DOHH2 (cell line): ENCODE results near the gene RAI1.
"Not testable (repeated sequence)": the region's sequence is repeated elsewhere in the genome, so short reads cannot be mapped to it uniquely, and the experiment has no call there.

Experiments
- H3F3A ChIP-seq: fragments of 200-600 bp; sonication (generic), shearing (Covaris generic); 2 replicates; pipeline ENCODE4 v1.6.0; 2016; ENCODE audit warnings: antibody characterized with exemption, mild to moderate bottlenecking; ENCODE audit not compliant: control insufficient read depth, insufficient read depth
- H3K27ac ChIP-seq: fragments of 200-600 bp; sonication (generic); 2 replicates; pipeline ENCODE4 v1.5.1; 2014; ENCODE audit warnings: low read depth, mild to moderate bottlenecking, low read length, moderate library complexity
- H3K27me3 ChIP-seq: fragments of 200-600 bp; sonication (generic); 2 replicates; pipeline ENCODE4 v1.6.1; 2014; ENCODE audit warnings: mild to moderate bottlenecking, low read length, mixed read lengths; ENCODE audit not compliant: control insufficient read depth
- H3K36me3 ChIP-seq: fragments of 200-600 bp; sonication (generic); 2 replicates; pipeline ENCODE4 v1.6.1; 2014; ENCODE audit warnings: mild to moderate bottlenecking, low read length, moderate library complexity, mixed read lengths; ENCODE audit not compliant: control insufficient read depth
- H3K4me1 ChIP-seq: fragments of 200-600 bp; sonication (generic); 2 replicates; pipeline ENCODE4 v1.6.1; 2014; ENCODE audit warnings: mild to moderate bottlenecking, low read length, mixed read lengths; ENCODE audit not compliant: control insufficient read depth
- H3K4me2 ChIP-seq: fragments of 200-600 bp; sonication (generic); 2 replicates; pipeline ENCODE4 v1.6.0; 2014; ENCODE audit warnings: mild to moderate bottlenecking, low read length, moderate library complexity
- H3K4me3 ChIP-seq: fragments of 200-600 bp; sonication (generic); 2 replicates; pipeline ENCODE4 v1.5.1; 2014; ENCODE audit warnings: mild to moderate bottlenecking, low read length, mixed read lengths
- H3K79me2 ChIP-seq: fragments of 200-600 bp; sonication (generic); 2 replicates; pipeline ENCODE4 v1.6.1; 2014; ENCODE audit warnings: mild to moderate bottlenecking, low read length, mixed read lengths; ENCODE audit not compliant: control insufficient read depth
- H3K9me2 ChIP-seq: fragments of 200-600 bp; sonication (generic); replicated peaks from 2 replicates; pipeline ENCODE4 v1.6.1; 2014; ENCODE audit warnings: mild to moderate bottlenecking, low read length, mixed read lengths; ENCODE audit not compliant: control insufficient read depth
- H3K9me3 ChIP-seq: fragments of 200-600 bp; sonication (generic); 2 replicates; pipeline ENCODE4 v1.6.1; 2014; ENCODE audit warnings: antibody characterized with exemption, low read length, mixed read lengths; ENCODE audit not compliant: control insufficient read depth, insufficient read depth
- H4K20me1 ChIP-seq: fragments of 200-600 bp; sonication (generic); 2 replicates; pipeline ENCODE4 v1.6.0; 2014; ENCODE audit warnings: low read depth, mild to moderate bottlenecking, antibody characterized with exemption, low read length, moderate library complexity; ENCODE audit not compliant: control insufficient read depth, insufficient read depth
- EZH2phosphoT487 ChIP-seq: fragments of 200-600 bp; sonication (generic); IDR thresholded peaks from 2 replicates; pipeline ENCODE4 v1.6.1; 2017; ENCODE audit warnings: borderline replicate concordance, mild to moderate bottlenecking, antibody characterized with exemption, low read length, moderate library complexity, mixed read lengths
- TF ChIP-seq, protein P1 (sequence below): fragments of 200-600 bp; sonication (generic); IDR thresholded peaks from one replicate; pipeline ENCODE4 v1.5.1; 2014; ENCODE audit warnings: antibody characterized with exemption, mild to moderate bottlenecking, low read depth, low read length; ENCODE audit not compliant: poor library complexity, severe bottlenecking

The RAI1 gene

DNA sequence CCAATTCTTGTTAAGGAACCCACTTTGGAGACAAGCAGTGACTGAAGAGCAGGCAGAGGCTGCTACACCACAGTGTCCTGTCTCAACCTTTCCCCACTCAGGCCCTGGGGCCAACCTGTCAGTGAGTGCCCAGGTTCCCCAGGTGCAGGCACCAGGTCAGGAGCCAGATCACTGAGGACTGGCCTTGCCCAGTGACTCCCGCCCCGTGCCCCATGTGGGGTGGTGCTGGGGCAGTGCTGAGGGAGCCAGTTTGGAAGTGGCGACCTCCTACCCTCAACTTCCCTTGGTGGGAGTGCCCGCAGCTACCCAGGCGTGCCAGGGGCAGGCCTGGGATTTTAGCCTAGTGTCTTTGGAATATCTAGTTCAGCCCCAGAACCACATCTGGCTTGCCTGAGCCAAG lies 126.2 kb downstream of the RAI1 start:
- no peaks in the 10 kb centered on the region for H3K4me1 ChIP-seq
- no peak overlapping the region for H3K27ac ChIP-seq
- H3K27me3 ChIP-seq, result no peaks in the 10 kb centered on the region
- H3K9me3 ChIP-seq, result no peaks in the 10 kb centered on the region
- H4K20me1 ChIP-seq, result no peaks in the 10 kb centered on the region
- no peak overlapping the region for H3K4me3 ChIP-seq
- no peak for TF ChIP-seq EZH2phosphoT487
- TF ChIP-seq, protein P1, sequence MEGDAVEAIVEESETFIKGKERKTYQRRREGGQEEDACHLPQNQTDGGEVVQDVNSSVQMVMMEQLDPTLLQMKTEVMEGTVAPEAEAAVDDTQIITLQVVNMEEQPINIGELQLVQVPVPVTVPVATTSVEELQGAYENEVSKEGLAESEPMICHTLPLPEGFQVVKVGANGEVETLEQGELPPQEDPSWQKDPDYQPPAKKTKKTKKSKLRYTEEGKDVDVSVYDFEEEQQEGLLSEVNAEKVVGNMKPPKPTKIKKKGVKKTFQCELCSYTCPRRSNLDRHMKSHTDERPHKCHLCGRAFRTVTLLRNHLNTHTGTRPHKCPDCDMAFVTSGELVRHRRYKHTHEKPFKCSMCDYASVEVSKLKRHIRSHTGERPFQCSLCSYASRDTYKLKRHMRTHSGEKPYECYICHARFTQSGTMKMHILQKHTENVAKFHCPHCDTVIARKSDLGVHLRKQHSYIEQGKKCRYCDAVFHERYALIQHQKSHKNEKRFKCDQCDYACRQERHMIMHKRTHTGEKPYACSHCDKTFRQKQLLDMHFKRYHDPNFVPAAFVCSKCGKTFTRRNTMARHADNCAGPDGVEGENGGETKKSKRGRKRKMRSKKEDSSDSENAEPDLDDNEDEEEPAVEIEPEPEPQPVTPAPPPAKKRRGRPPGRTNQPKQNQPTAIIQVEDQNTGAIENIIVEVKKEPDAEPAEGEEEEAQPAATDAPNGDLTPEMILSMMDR, result no peak
- no peaks in the 10 kb centered on the region for H3K9me2 ChIP-seq
- H3K36me3 ChIP-seq, result peaks cover 36% of the 10 kb centered on the region
- H3K79me2 ChIP-seq, result no peaks in the 10 kb centered on the region
- H3F3A ChIP-seq, result peaks cover 9% of the 10 kb centered on the region
- H3K4me2 ChIP-seq, result no peak overlapping the region

DNA sequence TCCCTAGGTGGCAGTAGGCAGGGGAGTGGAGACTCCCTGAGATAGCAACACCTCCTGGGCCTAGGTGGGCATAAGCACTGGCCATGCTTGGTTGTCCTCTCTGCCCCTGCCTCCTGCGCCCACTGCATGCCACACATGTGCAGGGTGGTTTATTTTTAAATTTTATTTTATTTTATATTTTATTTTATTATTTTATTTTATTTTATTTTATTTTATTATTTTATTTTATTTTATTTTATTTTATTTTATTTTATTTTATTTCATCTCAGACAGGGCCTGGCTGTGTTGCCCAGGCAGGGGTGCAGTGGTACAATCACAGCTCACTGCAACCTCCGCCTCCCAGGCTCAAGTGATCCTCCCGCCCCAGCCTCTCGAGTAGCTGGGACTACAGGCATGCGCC lies 126.9 kb downstream of the RAI1 start:
- H3K36me3 ChIP-seq, result peaks cover 44% of the 10 kb centered on the region
- H3K9me2 ChIP-seq, H3K79me2 ChIP-seq, H3K4me3 ChIP-seq, H3F3A ChIP-seq, H3K27ac ChIP-seq, H3K4me1 ChIP-seq, H4K20me1 ChIP-seq, H3K9me3 ChIP-seq, H3K4me2 ChIP-seq, H3K27me3 ChIP-seq: not testable (repeated sequence)

DNA sequence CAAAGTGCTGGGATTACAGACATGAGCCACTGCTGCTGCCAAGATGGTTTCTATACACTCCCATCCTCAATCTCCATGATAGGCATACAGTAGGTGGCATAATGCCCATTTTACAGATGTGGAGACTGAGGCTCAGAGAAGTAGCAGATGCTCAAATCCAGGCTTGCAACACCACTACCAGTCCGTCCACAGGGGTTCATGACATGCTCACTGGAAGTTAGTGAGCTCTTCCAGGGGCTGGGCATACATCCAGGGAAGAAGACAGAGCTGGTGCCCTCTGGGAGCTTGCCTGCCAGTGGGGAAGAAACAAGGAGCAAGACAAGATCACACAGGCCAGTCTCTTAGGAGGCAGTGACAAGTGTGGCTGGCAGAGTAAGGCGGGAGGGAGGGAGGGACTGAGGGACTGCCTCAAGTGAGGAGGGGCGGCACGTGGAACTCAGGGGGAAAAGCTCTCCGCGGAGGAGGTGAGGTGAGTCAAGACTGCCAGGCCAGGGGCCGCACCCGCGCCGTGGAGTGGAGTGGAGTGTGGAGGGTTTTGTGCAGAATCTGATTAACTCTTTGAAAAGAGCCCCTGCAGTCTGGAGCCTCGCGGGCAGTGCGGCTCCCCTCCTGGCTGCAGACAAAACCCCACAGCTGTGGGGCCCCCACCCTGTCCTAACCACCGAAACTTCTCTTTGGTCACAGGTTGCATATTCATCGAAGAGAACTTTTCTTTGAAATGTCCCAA lies 127.6 kb downstream of the RAI1 start:
- Histone ChIP-seq H3K36me3 (peaks cover 44% of the 10 kb centered on the region), H4K20me1 (no peaks in the 10 kb centered on the region), H3K27me3 (no peaks in the 10 kb centered on the region), H3K9me3 (no peaks in the 10 kb centered on the region), H3K27ac (no peak overlapping the region), H3K79me2 (no peaks in the 10 kb centered on the region), H3K4me1 (no peaks in the 10 kb centered on the region), H3K4me2 (no peak overlapping the region), H3K9me2 (no peaks in the 10 kb centered on the region), H3F3A (peaks cover 9% of the 10 kb centered on the region), H3K4me3 (no peak overlapping the region)
- TF ChIP-seq, protein P1, result no peak
- TF ChIP-seq EZH2phosphoT487, result no peak

DNA sequence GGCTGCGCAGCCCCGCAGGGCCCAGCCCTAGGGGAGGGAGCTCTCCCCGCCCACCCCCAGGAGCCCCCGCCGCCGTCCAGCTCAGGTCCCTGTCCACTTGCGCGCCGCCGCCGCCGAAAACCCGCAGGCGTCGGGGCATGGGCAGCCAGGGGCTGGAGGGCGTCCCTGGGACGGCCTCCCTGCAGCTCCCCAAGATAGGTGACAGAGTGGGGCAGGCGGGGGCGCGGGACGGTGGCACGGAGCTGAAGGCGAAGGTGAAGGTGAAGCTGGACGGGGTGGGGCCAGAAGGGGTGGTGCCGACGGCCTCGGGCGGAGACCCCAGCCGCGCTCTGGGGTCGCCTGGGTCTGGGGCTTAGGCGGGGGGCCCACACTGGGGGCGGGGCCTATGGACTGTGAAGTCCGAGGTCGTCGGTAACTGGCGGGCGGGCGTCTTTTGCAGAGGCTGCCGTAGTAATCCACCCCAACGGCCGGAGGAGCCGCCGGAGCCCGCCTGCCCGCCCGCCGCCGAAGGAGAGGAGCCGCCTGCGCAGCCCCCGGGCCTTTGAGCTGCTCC lies 128.3 kb downstream of the RAI1 start:
- no peaks in the 10 kb centered on the region for H3K4me1 ChIP-seq
- no peaks in the 10 kb centered on the region for H4K20me1 ChIP-seq
- no peak overlapping the region for H3K4me2 ChIP-seq
- no peaks in the 10 kb centered on the region for H3K9me2 ChIP-seq
- no peak overlapping the region for H3K27ac ChIP-seq
- peaks cover 9% of the 10 kb centered on the region for H3F3A ChIP-seq
- H3K4me3 ChIP-seq, result no peak overlapping the region
- H3K9me3 ChIP-seq, result no peaks in the 10 kb centered on the region
- H3K27me3 ChIP-seq, result no peaks in the 10 kb centered on the region
- TF ChIP-seq EZH2phosphoT487, result no peak
- TF ChIP-seq, protein P1, result no peak
- H3K36me3 ChIP-seq, result peaks cover 49% of the 10 kb centered on the region
- H3K79me2 ChIP-seq, result no peaks in the 10 kb centered on the region
